ENCODE measurements around the gene CSF1.

GRCh38 chr1:109907190-109907774, 3.4 kb upstream of the CSF1 start:
- TF ChIP-seq CREB1 (CRISPR knock-in tag; IDR thresholded peaks at IDR 0.05; ENCODE audit: low read depth) (no peak), EZH2 (IDR thresholded peaks at IDR 0.05; ENCODE audit: low read depth, unreplicated experiment) (no peak)

All from GM23338 (cell line).